ENCODE results near the gene B3GNT3. TPM values are rescaled to one million over a fixed set of nuclear protein-coding genes. Genes with fewer than 3 reads are reported as not detected.

The B3GNT3 gene
- total and polyA plus RNA-seq, 2 of the 8 experiments (the other 6 are each of a cell fraction or from before 2014, with no cell fraction given) = 1.5 TPM

DNA sequence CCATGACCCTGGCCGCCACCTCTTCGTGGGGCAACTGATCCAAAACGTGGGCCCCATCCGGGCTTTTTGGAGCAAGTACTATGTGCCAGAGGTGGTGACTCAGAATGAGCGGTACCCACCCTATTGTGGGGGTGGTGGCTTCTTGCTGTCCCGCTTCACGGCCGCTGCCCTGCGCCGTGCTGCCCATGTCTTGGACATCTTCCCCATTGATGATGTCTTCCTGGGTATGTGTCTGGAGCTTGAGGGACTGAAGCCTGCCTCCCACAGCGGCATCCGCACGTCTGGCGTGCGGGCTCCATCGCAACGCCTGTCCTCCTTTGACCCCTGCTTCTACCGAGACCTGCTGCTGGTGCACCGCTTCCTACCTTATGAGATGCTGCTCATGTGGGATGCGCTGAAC lies 16.7 kb downstream of the B3GNT3 start:
- no peaks in the 10 kb centered on the region for H3K36me3 ChIP-seq (ENCODE audit: control insufficient read depth in 2 of 4, insufficient read depth in 4 of 4, low read length in 3 of 4)
- H3K4me3 ChIP-seq (ENCODE audit: extremely low read depth in 1 of 4, insufficient read depth in 2 of 4, low read depth in 3 of 4, low read length in 4 of 4) = no peak overlapping the region
- no peak overlapping the region for H2AK5ac ChIP-seq (ENCODE audit: low read depth, low read length)
- no peak overlapping the region for H4K8ac ChIP-seq (ENCODE audit: extremely low read depth, insufficient read depth, low read length)
- H3K9ac ChIP-seq (replicated peaks in 1 of 4; ENCODE audit: extremely low read depth in 1 of 4, low read depth in 3 of 4, low read length in 3 of 4) = no peak overlapping the region
- no peaks in the 10 kb centered on the region for H3K79me1 ChIP-seq (ENCODE audit: low read depth, low read length)
- H4K91ac ChIP-seq (replicated peaks; ENCODE audit: insufficient read length, low read length) = no peak overlapping the region
- H3K56ac ChIP-seq (replicated peaks; ENCODE audit: insufficient read length, low read depth, low read length) = no peak overlapping the region
- H3K9me3 ChIP-seq (ENCODE audit: insufficient read depth in 2 of 2, low read depth in 1 of 2, low read length in 1 of 2) = no peaks in the 10 kb centered on the region
- no peaks in the 10 kb centered on the region; a peak in 1 of 7 replicates for H3K27me3 ChIP-seq (replicated peaks in 1 of 4; ENCODE audit: control insufficient read depth in 3 of 4, extremely low read depth in 1 of 4, insufficient read depth in 3 of 4, low read length in 3 of 4)
- H3K23me2 ChIP-seq (ENCODE audit: low read depth, low read length) = peaks cover 2% of the 10 kb centered on the region; the same call in 1 of the 2 replicates
- H2BK120ac ChIP-seq (replicated peaks; ENCODE audit: low read depth, low read length) = no peak overlapping the region
- WGBS, 2 experiments (ENCODE audit: extremely low coverage in 1 of 2, insufficient coverage in 1 of 2, insufficient read length in 1 of 2, insufficient replicate concordance in 2 of 2, low coverage in 1 of 2, low lambda C conversion rate in 2 of 2, missing lambda C conversion rate in 1 of 2) = 86% methylated on average over 20 of the region's 20 CpGs; no CpG with 5 or more reads in 1 of the 2 experiments
- H2BK20ac ChIP-seq (ENCODE audit: low read length) = no peak overlapping the region
- ChIA-PET CTCF (ENCODE audit: partially characterized antibody) (interaction anchor here (1.1 kb wide), 3 partner anchors 9 to 18 kb away, joined by 3 read pairs; no protein-coding TSS in a partner anchor), POLR2A (ENCODE audit: partially characterized antibody) (interaction anchor here (0.8 to 3.1 kb wide), 3 partner anchors 17 to 48 kb away, joined by 4 to 10 read pairs (median 4); partner anchors contain the start of genes B3GNT3 and RPL18A)
- no peaks in the 10 kb centered on the region for H4K20me1 ChIP-seq (replicated peaks in 1 of 2; ENCODE audit: control insufficient read depth in 1 of 2, insufficient read depth in 2 of 2, low read length in 2 of 2)
- no peaks in the 10 kb centered on the region for H3K4me1 ChIP-seq (replicated peaks in 1 of 4; ENCODE audit: control insufficient read depth in 3 of 4, insufficient read depth in 4 of 4, low read length in 3 of 4)
- H3K23ac ChIP-seq (ENCODE audit: insufficient read length) = no peak overlapping the region
- no peak overlapping the region for H3K18ac ChIP-seq (ENCODE audit: extremely low read depth, low read length)
- FAIRE-seq = no peak
- H3K14ac ChIP-seq (ENCODE audit: insufficient read length) = no peak overlapping the region
- H3K79me2 ChIP-seq (ENCODE audit: control insufficient read depth in 1 of 2, insufficient read depth in 2 of 2, low read length in 2 of 2) = no peaks in the 10 kb centered on the region
- H3K4ac ChIP-seq (replicated peaks; ENCODE audit: insufficient read length, low read depth, low read length) = no peak overlapping the region
- no peak overlapping the region for H2BK15ac ChIP-seq (ENCODE audit: low read length)
- no peak overlapping the region for H2BK12ac ChIP-seq (ENCODE audit: low read depth, low read length)
- no peak overlapping the region for H3K4me2 ChIP-seq (ENCODE audit: insufficient read depth in 1 of 2, low read depth in 2 of 2, low read length in 2 of 2)
- no peak overlapping the region for H2AFZ ChIP-seq (ENCODE audit: low read length)
- H3K27ac ChIP-seq (ENCODE audit: low read depth, low read length) = no peak overlapping the region
- no peak overlapping the region for H2BK5ac ChIP-seq (ENCODE audit: low read depth, low read length)
- no peak for DNase-seq (ENCODE audit: low read depth in 1 of 2, low spot score in 2 of 2)
- H4K5ac ChIP-seq (ENCODE audit: insufficient read length, low read depth, low read length) = no peak overlapping the region
- TF ChIP-seq POLR2A (IDR thresholded peaks at IDR 0.05; ENCODE audit: control extremely low read depth in 1 of 2, low read depth in 2 of 2, low read length in 2 of 2) (no peak), SRF (IDR thresholded peaks at IDR 0.05; ENCODE audit: low read depth, low read length) (no peak), GTF2F1 (IDR thresholded peaks at IDR 0.05; ENCODE audit: borderline replicate concordance, low read depth, low read length) (no peak), MAX (IDR thresholded peaks at IDR 0.05) (no peak), CTBP2 (IDR thresholded peaks at IDR 0.05; ENCODE audit: borderline replicate concordance, insufficient read depth, insufficient read length, low read length) (no peak), MAFK (IDR thresholded peaks at IDR 0.05; ENCODE audit: low read depth, low read length) (no peak), ASH2L (IDR thresholded peaks at IDR 0.05; ENCODE audit: low read length) (no peak), CTCF (IDR thresholded peaks at IDR 0.05; ENCODE audit: control extremely low read depth in 1 of 3, insufficient read depth in 1 of 3, low read depth in 1 of 3, low read length in 3 of 3) (no peak), FOSL1 (IDR thresholded peaks at IDR 0.05; ENCODE audit: insufficient read depth, low read depth, low read length) (no peak), YY1 (IDR thresholded peaks at IDR 0.05; ENCODE audit: low read depth, low read length) (no peak), CHD2 (IDR thresholded peaks at IDR 0.05; ENCODE audit: low read length) (no peak), NANOG (IDR thresholded peaks at IDR 0.05; ENCODE audit: insufficient read depth, low read depth, low read length, poor library complexity, severe bottlenecking) (no peak)
